Activated T-helper 1 cell treated with anti-CD3 and anti-CD28 coated beads, Interleukin-12 subunit alpha, Interleukin-12 subunit beta, Interleukin-2, Interleukin-4 antibody, amounts not matched to agents 30 ng/mL and 10 ng/mL and 1 ng/mL, durations not matched to agents 14 hours and 24 hours and 36 hours (primary cell): ENCODE measurements around the gene CKB. TPM values are rescaled to one million over a fixed set of nuclear protein-coding genes. Genes with fewer than 3 reads are reported as not detected.

Experiments used
- DNase-seq: peaks from one replicate; pipeline ENCODE4 v3.0.0; 2021; ENCODE audit warnings: low spot score
- H3K27ac Mint-ChIP-seq: one replicate; pipeline ENCODE4 v1.8.0; 2021; ENCODE audit warnings: mild to moderate bottlenecking, mixed read lengths
- H3K27me3 Mint-ChIP-seq: one replicate; pipeline ENCODE4 v1.8.0; 2022; ENCODE audit warnings: mild to moderate bottlenecking, moderate library complexity, mixed read lengths; ENCODE audit not compliant: insufficient read depth
- H3K36me3 Mint-ChIP-seq: one replicate; pipeline ENCODE4 v1.8.0; 2021; ENCODE audit warnings: low read depth, mixed read lengths
- H3K4me1 Mint-ChIP-seq: one replicate; pipeline ENCODE4 v1.8.0; 2021; ENCODE audit warnings: low read depth, mixed read lengths
- H3K4me3 Mint-ChIP-seq: one replicate; pipeline ENCODE4 v1.8.0; 2021; ENCODE audit warnings: mild to moderate bottlenecking, moderate library complexity, mixed read lengths
- H3K9me3 Mint-ChIP-seq: one replicate; pipeline ENCODE4 v1.8.0; 2021; ENCODE audit warnings: mixed read lengths
- intact Hi-C: fragments of 100-400 bp; cut with micrococcal nuclease; formaldehyde crosslinking; loops from one replicate; pipeline ENCODE4 v1.15.1; 2024
- total RNA-seq: library from RNA; stranded (reverse); gene quantifications from 2 replicates; pipeline ENCODE4 v1.2.3, GENCODE V29; 2022

The CKB gene
- total RNA-seq, 1 donor from 2014 or later = 16.0 TPM

GRCh38 chr14:103501921-103502669 lies 20.5 kb downstream of the CKB start:
- Mint-ChIP-seq H3K36me3 (peaks cover 29% of the 10 kb centered on the region), H3K4me1 (peaks cover 9% of the 10 kb centered on the region), H3K27me3 (no peaks in the 10 kb centered on the region), H3K4me3 (no peak overlapping the region), H3K9me3 (no peaks in the 10 kb centered on the region), H3K27ac (no peak overlapping the region)
- no peak for DNase-seq
- intact Hi-C loops = loop anchor here (5.0 kb wide), 1 partner anchor 165 kb away; no protein-coding TSS in a partner anchor

DNA sequence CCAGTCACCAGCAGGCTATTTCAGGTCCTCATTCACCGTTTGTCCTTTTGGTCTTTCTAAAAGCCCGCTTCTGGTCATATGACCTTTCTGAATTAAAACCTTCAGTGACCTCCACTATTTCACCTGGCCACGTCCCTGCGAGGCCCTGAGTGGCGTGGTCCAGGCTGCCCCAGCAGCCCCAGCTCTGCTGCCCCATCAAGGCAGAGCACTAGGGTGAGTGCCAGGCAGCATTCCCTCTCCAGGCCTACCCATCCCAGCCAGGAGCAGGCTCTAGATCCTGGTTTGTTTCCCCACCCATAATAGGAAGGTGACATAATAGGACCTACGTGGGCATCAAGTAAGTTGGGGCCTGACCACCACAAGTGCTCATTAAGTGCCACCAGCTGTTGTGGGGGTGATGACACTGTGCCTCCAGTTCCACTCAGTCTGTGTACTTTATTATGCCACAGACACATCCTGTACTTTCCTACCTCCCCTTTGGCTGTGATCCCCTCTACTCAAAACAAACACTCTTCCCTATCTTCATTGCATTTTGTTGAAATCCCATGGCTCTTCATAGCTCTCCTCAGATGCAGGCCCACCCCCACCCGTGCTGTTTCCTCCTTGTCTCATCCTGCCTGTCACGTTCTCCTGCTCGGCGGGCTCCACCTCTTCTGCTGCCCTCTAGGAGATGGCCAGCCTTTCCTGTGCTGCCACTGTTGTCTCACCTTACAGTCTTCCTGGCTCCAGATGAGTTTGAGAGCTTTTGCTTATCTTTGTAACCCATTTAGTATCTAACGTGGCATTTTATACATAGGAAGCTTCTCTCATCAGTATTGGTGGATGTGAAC lies 21.4 kb downstream of the CKB start:
- Mint-ChIP-seq H3K27me3 (no peaks in the 10 kb centered on the region), H3K4me1 (peaks cover 9% of the 10 kb centered on the region), H3K36me3 (peaks cover 27% of the 10 kb centered on the region), H3K4me3 (no peak overlapping the region), H3K27ac (no peak overlapping the region), H3K9me3 (no peaks in the 10 kb centered on the region)
- intact Hi-C loops = loop anchor here (5.0 kb wide), 1 partner anchor 164 kb away; no protein-coding TSS in a partner anchor
- no peak for DNase-seq

DNA sequence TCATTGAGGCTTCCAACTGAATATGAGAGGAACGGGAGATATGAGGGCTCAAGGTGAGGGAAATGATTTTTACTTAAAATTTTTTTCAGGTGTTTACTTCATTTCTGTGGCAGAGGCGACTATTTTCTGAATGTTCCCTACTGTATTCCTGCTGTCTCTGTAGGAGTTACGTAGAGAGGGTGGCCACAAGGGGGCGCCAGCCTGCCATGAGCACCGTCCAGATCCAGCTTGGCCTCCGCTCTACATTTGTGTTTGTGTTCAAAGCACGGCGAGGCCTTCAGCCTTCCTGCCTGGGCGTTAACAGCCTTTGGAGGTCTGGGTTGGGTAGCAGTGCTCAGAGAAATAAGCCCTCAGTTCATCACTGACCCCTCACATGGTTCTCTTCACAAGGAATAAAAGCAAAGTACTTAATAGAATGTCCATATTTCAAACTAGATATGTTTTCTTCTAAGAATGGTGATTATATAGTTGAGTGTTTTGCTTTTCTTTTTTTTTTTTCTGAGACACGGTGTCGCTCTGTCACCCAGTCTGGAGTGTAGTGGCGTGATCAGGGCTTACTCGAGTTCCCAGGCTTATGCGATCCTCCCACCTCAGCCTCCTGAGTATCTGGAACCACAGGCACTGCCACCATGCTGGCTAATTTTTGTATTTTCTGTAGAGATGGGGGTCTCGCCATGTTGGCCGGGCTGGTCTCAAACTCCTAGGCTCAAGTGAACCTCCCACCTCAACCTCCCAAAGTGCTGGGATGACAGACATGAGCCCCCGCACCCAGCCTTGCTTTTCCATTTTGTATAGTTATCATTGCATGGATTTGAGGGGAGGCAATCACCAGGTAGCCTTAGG lies 22.3 kb downstream of the CKB start:
- intact Hi-C loops = loop anchor here (1.0 to 5.0 kb wide), 2 partner anchors 46 to 163 kb away; no protein-coding TSS in a partner anchor
- no peak overlapping the region for H3K4me3 Mint-ChIP-seq
- H3K9me3 Mint-ChIP-seq = no peaks in the 10 kb centered on the region
- H3K27me3 Mint-ChIP-seq = no peaks in the 10 kb centered on the region
- H3K27ac Mint-ChIP-seq = peak overlapping the region; percentile 16
- peaks cover 9% of the 10 kb centered on the region for H3K4me1 Mint-ChIP-seq
- DNase-seq = peak; percentile 57
- H3K36me3 Mint-ChIP-seq = peaks cover 27% of the 10 kb centered on the region

GRCh38 chr14:103499709-103500108 lies 22.9 kb downstream of the CKB start:
- Mint-ChIP-seq H3K36me3 (peaks cover 31% of the 10 kb centered on the region), H3K4me3 (no peak overlapping the region)
- intact Hi-C loops = loop anchor here (1.0 to 5.0 kb wide), 2 partner anchors 47 to 162 kb away; no protein-coding TSS in a partner anchor

GRCh38 chr14:103496776-103497175 lies 25.9 kb downstream of the CKB start:
- Mint-ChIP-seq H3K36me3 (peaks cover 16% of the 10 kb centered on the region), H3K4me3 (no peak overlapping the region), H3K9me3 (no peaks in the 10 kb centered on the region), H3K27ac (no peak overlapping the region), H3K4me1 (peaks cover 9% of the 10 kb centered on the region), H3K27me3 (no peaks in the 10 kb centered on the region)
- intact Hi-C loops = no loop called here
- no peak for DNase-seq

More at GRCh38 chr14:103499709-103500108, 22.9 kb downstream of the CKB start:
- Mint-ChIP-seq H3K27me3 (no peaks in the 10 kb centered on the region), H3K27ac (no peak overlapping the region), H3K9me3 (no peaks in the 10 kb centered on the region), H3K4me1 (peaks cover 9% of the 10 kb centered on the region)
- DNase-seq = no peak

GRCh38 chr14:103495854-103496253 lies 26.8 kb downstream of the CKB start:
- intact Hi-C loops = no loop called here
- Mint-ChIP-seq H3K9me3 (no peaks in the 10 kb centered on the region), H3K36me3 (peaks cover 20% of the 10 kb centered on the region), H3K27me3 (no peaks in the 10 kb centered on the region), H3K27ac (no peak overlapping the region), H3K4me3 (no peak overlapping the region), H3K4me1 (peaks cover 9% of the 10 kb centered on the region)
- DNase-seq = no peak

GRCh38 chr14:103492156-103492925 lies 30.3 kb downstream of the CKB start:
- Mint-ChIP-seq H3K9me3 (no peaks in the 10 kb centered on the region), H3K4me3 (no peak overlapping the region), H3K27me3 (no peaks in the 10 kb centered on the region), H3K36me3 (peaks cover 23% of the 10 kb centered on the region), H3K4me1 (no peaks in the 10 kb centered on the region), H3K27ac (no peak overlapping the region)
- intact Hi-C loops = no loop called here
- no peak for DNase-seq

DNA sequence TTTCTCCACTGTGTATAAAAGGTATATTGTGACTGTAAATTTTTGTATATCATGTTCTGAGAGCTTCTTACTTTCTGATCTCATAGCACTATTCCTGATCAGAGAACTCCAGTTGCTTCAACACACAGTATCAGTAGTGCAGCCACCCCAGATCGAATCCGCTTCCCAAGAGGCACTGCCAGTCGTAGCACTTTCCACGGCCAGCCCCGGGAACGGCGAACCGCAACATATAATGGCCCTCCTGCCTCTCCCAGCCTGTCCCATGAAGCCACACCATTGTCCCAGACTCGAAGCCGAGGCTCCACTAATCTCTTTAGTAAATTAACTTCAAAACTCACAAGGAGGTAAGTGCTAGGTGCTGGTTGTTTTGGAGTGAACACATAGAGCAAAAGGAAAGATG lies 30.9 kb downstream of the CKB start:
- Mint-ChIP-seq H3K27me3 (no peaks in the 10 kb centered on the region), H3K4me3 (no peak overlapping the region), H3K4me1 (no peaks in the 10 kb centered on the region), H3K9me3 (no peaks in the 10 kb centered on the region), H3K36me3 (peaks cover 22% of the 10 kb centered on the region), H3K27ac (no peak overlapping the region)
- no peak for DNase-seq
- intact Hi-C loops = no loop called here

GRCh38 chr14:103489621-103490020 lies 33.0 kb downstream of the CKB start:
- Mint-ChIP-seq H3K27me3 (no peaks in the 10 kb centered on the region), H3K9me3 (no peaks in the 10 kb centered on the region), H3K36me3 (peaks cover 18% of the 10 kb centered on the region), H3K4me1 (no peaks in the 10 kb centered on the region), H3K27ac (no peak overlapping the region), H3K4me3 (no peak overlapping the region)
- intact Hi-C loops = no loop called here
- no peak for DNase-seq

DNA sequence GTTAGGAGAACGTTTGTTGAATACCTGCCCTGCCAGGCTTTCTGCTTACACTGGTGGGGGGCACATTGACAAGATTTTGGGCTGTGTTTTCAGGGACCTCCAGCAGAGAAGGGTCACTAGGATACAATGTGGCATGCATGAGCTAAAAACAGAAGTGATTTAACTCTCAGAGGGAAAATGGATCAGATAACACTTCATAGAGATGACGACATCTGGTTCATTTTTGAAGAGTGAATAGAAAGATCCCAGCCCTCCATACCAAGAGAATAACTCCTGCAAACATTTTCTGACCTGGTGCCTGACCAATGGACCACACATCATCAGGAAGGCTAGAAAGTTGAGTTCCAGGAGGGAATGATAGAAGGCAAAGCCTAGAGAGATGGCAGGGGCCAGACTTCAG lies 33.7 kb downstream of the CKB start:
- Mint-ChIP-seq H3K27me3 (no peaks in the 10 kb centered on the region), H3K27ac (no peak overlapping the region), H3K9me3 (no peaks in the 10 kb centered on the region), H3K36me3 (peaks cover 18% of the 10 kb centered on the region), H3K4me1 (no peaks in the 10 kb centered on the region), H3K4me3 (no peak overlapping the region)
- intact Hi-C loops = no loop called here
- DNase-seq = no peak

GRCh38 chr14:103488071-103488470 lies 34.6 kb downstream of the CKB start:
- no peak overlapping the region for H3K4me3 Mint-ChIP-seq
- H3K4me1 Mint-ChIP-seq = no peaks in the 10 kb centered on the region
- DNase-seq = no peak
- H3K36me3 Mint-ChIP-seq = peaks cover 22% of the 10 kb centered on the region
- H3K27ac Mint-ChIP-seq = no peak overlapping the region
- no peaks in the 10 kb centered on the region for H3K27me3 Mint-ChIP-seq
- H3K9me3 Mint-ChIP-seq = no peaks in the 10 kb centered on the region
- intact Hi-C loops = no loop called here

- H3K4me1 Mint-ChIP-seq = peaks cover 10% of the 10 kb centered on the region
- H3K36me3 Mint-ChIP-seq = peaks cover 23% of the 10 kb centered on the region
- H3K9me3 Mint-ChIP-seq = no peaks in the 10 kb centered on the region
- H3K27me3 Mint-ChIP-seq = no peaks in the 10 kb centered on the region
- H3K27ac Mint-ChIP-seq = no peak overlapping the region
- intact Hi-C loops = no loop called here
- no peak overlapping the region for H3K4me3 Mint-ChIP-seq
- no peak for DNase-seq
Measured at GRCh38 chr14:103485504-103485903, 37.1 kb downstream of the CKB start.
